Body of pancreas (tissue), 4 donors: Measurements from ENCODE around the gene TMEM202. TPM values are rescaled to one million over a fixed set of nuclear protein-coding genes. Genes with fewer than 3 reads are reported as not detected.

ENCODE experiments used
- ATAC-seq: fragments of 150-250 bp; one replicate; pipeline ENCODE4 v1.9.1; 2016
- DNase-seq, 4 donors: peaks; one replicate each; pipeline ENCODE4 v3.0.0-alpha.2; 2019
- H3K27ac ChIP-seq, 4 donors: fragments of 200-600 bp; sonication (generic); 1 replicate in 3 of 4; 2 replicates in 1 of 4; pipeline versions ENCODE4 v1.5.1 to v1.6.1; 2016 to 2019; ENCODE audit warnings: mild to moderate bottlenecking in 1 of 4, mixed read lengths in 1 of 4, moderate library complexity in 1 of 4
- H3K27me3 ChIP-seq, 2 donors: fragments of 200-600 bp; sonication (generic); one replicate each; pipeline ENCODE4 v1.6.0; 2016; ENCODE audit warnings: mild to moderate bottlenecking in 1 of 2
- H3K36me3 ChIP-seq, 2 donors: fragments of 200-600 bp; sonication (generic); replicated peaks in 1 of 2; 2 replicates each; pipeline ENCODE4 v1.5.1; 2016; ENCODE audit warnings: low read depth in 2 of 2; ENCODE audit not compliant: insufficient read depth in 1 of 2
- H3K4me1 ChIP-seq: fragments of 200-600 bp; sonication (generic); one replicate; pipeline ENCODE4 v1.6.0; 2016
- H3K4me3 ChIP-seq, 2 donors: fragments of 200-600 bp; sonication (generic); 1 replicate in 1 of 2; 2 replicates in 1 of 2; pipeline ENCODE4 v1.5.1; 2016 to 2019
- H3K9me3 ChIP-seq, 3 donors: fragments of 200-600 bp; sonication (generic); 1 replicate in 2 of 3; 2 replicates in 1 of 3; pipeline ENCODE4 v1.5.1; 2016
- CTCF ChIP-seq, 7 experiments: fragments of 450-650 bp in 4 of 7; fragments of 200-600 bp in 3 of 7; sonication (generic) in 3 of 7; IDR thresholded peaks; one replicate each; pipeline ENCODE4 v1.5.1; 2016 to 2019; ENCODE audit warnings: antibody characterized with exemption in 7 of 7
- POLR2A ChIP-seq, 3 donors: fragments of 450-650 bp; IDR thresholded peaks; one replicate each; pipeline ENCODE4 v1.6.1; 2016; ENCODE audit warnings: antibody characterized with exemption in 3 of 3, mild to moderate bottlenecking in 2 of 3
- WGBS, 2 donors: methylation state at CpG; one replicate each; pipeline ENCODE4 v1.1.5; 2017; 5-methylcytosine and 5-hydroxymethylcytosine counted together
- intact Hi-C: fragments of 100-400 bp; cut with DNase I; formaldehyde crosslinking; loops from one replicate; pipeline ENCODE4 v1.15.1; 2023
- total RNA-seq, 2 donors: library from RNA; depleted of rRNA; stranded (reverse); fragments of >200 nt; gene quantifications; one replicate each; pipeline ENCODE4 v1.1.0, GENCODE V29; 2016

TMEM202 gene
- total RNA-seq, 2 donors from 2014 or later: not detected

GRCh38 chr15:72398648-72399047, 543 bp downstream of the TMEM202 start:
- WGBS, 2 donors: 67 to 75% methylated on average over 7 of the region's 7 CpGs
- Histone ChIP-seq H3K4me3 (no peak overlapping the region), H3K9me3 (no peaks in the 10 kb centered on the region), H3K27me3 (no peaks in the 10 kb centered on the region), H3K4me1 (no peaks in the 10 kb centered on the region), H3K36me3 (no peaks in the 10 kb centered on the region), H3K27ac (no peak overlapping the region)
- no peak for TF ChIP-seq POLR2A (IDR thresholded peaks at IDR 0.05)
- no peak for TF ChIP-seq CTCF (IDR thresholded peaks at IDR 0.05)
- DNase-seq: no peak
- intact Hi-C loops: no loop called here
- ATAC-seq: no peak

GRCh38 chr15:72402726-72403125, 4.6 kb downstream of the TMEM202 start:
- H3K36me3 ChIP-seq: no peaks in the 10 kb centered on the region
- ATAC-seq: no peak
- no peak overlapping the region for H3K4me3 ChIP-seq
- DNase-seq: no peak
- 59 to 62% methylated on average over 5 of the region's 5 CpGs for whole genome bisulfite sequencing, 2 donors
- no peaks in the 10 kb centered on the region for H3K4me1 ChIP-seq
- no peak overlapping the region for H3K27ac ChIP-seq
- TF ChIP-seq POLR2A (IDR thresholded peaks at IDR 0.05) (no peak), CTCF (IDR thresholded peaks at IDR 0.05) (no peak)
- intact Hi-C loops: no loop called here
- H3K27me3 ChIP-seq: no peaks in the 10 kb centered on the region
- no peaks in the 10 kb centered on the region for H3K9me3 ChIP-seq

- TF ChIP-seq CTCF (IDR thresholded peaks at IDR 0.05) (no peak), POLR2A (IDR thresholded peaks at IDR 0.05) (no peak)
- H3K27ac ChIP-seq: no peak overlapping the region
- 24 to 37% methylated on average over 3 of the region's 3 CpGs for WGBS, 2 donors
- intact Hi-C loops: no loop called here
- H3K4me3 ChIP-seq: no peak overlapping the region
- no peaks in the 10 kb centered on the region for H3K9me3 ChIP-seq
- H3K36me3 ChIP-seq: no peaks in the 10 kb centered on the region
- no peaks in the 10 kb centered on the region for H3K4me1 ChIP-seq
- no peak for DNase-seq
- H3K27me3 ChIP-seq: no peaks in the 10 kb centered on the region
- no peak for ATAC-seq
Observed at GRCh38 chr15:72404356-72404755, 6.3 kb downstream of the TMEM202 start.

GRCh38 chr15:72404841-72405240, 6.7 kb downstream of the TMEM202 start:
- ATAC-seq: no peak
- H3K9me3 ChIP-seq: no peaks in the 10 kb centered on the region
- H3K27ac ChIP-seq: no peak overlapping the region
- no peaks in the 10 kb centered on the region for H3K4me1 ChIP-seq
- no peaks in the 10 kb centered on the region for H3K27me3 ChIP-seq
- DNase-seq: no peak
- intact Hi-C loops: no loop called here
- no peaks in the 10 kb centered on the region for H3K36me3 ChIP-seq
- H3K4me3 ChIP-seq: no peak overlapping the region
- no peak for TF ChIP-seq CTCF (IDR thresholded peaks at IDR 0.05)
- TF ChIP-seq POLR2A (IDR thresholded peaks at IDR 0.05): no peak

GRCh38 chr15:72406936-72407335, 8.8 kb downstream of the TMEM202 start:
- Histone ChIP-seq H3K9me3 (no peaks in the 10 kb centered on the region), H3K27me3 (no peaks in the 10 kb centered on the region), H3K36me3 (no peaks in the 10 kb centered on the region), H3K4me1 (no peaks in the 10 kb centered on the region), H3K4me3 (no peak overlapping the region), H3K27ac (no peak overlapping the region)
- intact Hi-C loops: no loop called here
- no peak for DNase-seq
- TF ChIP-seq POLR2A (IDR thresholded peaks at IDR 0.05) (no peak), CTCF (IDR thresholded peaks at IDR 0.05) (no peak)
- 57 to 72% methylated on average over 3 of the region's 3 CpGs for WGBS, 2 donors
- no peak for ATAC-seq
